D721Med (cell line): Measurements from ENCODE around the gene TRMT61A.

Experiments used
- DNase-seq: peaks from one replicate; pipeline ENCODE4 v3.0.0; 2011; ENCODE audit warnings: low spot score; ENCODE audit not compliant: insufficient read length
- FAIRE-seq: peaks from 2 replicates; lab custom pipeline; 2011; peaks lifted over from hg19 to GRCh38; lab: Jason Lieb, UNC
- TF ChIP-seq, protein P1 (sequence below): IDR thresholded peaks from 2 replicates; pipeline ENCODE4 v1.5.1; 2012; ENCODE audit warnings: mild to moderate bottlenecking, control low read depth; ENCODE audit not compliant: insufficient read depth; ENCODE audit errors: missing control alignments

TRMT61A gene

DNA sequence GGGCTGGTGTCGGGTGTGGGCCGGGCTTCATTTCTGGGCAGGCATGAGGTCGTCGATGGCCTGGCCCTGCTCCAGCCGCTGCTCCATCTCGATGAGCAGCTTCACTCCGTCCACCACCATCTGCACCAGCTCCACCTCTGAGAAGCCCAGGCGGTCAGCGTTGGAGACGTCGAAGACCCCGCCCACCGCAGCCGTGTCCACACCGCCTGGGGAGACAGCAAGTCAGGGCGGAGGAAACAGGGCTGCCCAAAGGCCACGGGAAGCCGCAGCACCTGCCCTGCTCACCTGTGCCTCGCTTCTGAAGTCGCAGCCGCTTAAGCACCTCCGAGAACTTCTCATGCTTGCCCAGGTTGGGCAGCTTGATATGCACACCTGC, 9.2 kb upstream of the TRMT61A start:
- FAIRE-seq: no peak
- TF ChIP-seq, protein P1, sequence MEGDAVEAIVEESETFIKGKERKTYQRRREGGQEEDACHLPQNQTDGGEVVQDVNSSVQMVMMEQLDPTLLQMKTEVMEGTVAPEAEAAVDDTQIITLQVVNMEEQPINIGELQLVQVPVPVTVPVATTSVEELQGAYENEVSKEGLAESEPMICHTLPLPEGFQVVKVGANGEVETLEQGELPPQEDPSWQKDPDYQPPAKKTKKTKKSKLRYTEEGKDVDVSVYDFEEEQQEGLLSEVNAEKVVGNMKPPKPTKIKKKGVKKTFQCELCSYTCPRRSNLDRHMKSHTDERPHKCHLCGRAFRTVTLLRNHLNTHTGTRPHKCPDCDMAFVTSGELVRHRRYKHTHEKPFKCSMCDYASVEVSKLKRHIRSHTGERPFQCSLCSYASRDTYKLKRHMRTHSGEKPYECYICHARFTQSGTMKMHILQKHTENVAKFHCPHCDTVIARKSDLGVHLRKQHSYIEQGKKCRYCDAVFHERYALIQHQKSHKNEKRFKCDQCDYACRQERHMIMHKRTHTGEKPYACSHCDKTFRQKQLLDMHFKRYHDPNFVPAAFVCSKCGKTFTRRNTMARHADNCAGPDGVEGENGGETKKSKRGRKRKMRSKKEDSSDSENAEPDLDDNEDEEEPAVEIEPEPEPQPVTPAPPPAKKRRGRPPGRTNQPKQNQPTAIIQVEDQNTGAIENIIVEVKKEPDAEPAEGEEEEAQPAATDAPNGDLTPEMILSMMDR: no peak
- DNase-seq: no peak

DNA sequence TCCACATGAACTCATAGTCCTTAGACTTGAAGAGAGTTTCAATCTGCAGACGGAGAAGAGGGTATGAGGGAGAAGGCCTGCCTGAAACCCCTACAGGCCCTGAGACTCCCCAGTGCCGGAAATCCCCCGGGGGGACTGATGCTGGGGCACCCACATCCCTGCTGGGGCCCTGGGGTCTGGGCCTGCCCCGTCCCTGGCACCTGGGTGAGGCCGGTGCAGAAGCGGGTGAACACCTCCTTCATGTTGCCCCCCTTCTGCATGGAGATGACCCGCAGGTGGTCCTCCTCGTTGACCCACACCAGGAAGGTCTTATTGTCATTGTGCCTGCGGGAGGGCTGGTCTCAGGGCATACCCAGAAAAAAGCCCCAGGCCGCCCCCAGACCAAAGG, 8.7 kb upstream of the TRMT61A start:
- TF ChIP-seq, protein P1: no peak
- DNase-seq: no peak
- no peak for FAIRE-seq

DNA sequence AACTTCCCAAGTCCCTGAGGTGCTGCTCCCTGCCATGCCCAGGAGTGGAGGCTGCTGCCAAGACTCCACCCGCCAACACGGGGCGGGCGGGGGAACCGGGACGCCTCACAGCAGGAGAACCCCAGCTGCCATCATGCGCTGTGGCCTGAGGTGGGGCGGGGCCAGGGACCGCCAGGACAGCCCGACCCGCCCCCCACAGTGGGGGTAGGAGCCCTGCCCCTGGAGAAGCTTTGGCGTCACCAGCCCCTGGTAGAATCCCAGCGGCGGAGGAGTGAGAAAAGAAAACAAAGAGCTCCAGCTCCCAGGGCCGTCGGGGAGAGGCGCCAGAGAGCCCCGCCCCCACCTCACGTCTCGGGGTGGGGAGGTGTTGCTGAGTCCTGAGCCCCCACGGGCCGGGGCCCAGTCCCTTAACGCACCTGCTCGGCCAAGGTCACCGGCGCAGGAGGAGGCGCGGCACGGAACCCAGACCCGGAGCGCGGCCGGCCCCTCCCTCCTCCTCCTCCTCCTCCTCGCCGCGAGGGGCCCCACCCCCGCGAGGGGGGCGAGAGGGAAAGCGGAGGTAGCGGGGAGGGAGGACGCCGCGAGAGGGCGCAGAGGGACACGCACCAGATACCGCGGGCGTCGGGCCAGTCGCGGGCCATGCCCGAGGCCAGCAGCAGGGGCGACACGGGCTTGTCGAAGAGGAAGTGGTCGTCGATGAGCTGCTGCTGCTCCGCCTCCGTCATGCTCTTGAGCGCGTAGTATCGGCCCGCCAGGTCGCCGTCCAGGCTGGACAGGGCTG, 8.1 kb upstream of the TRMT61A start:
- no peak for FAIRE-seq
- TF ChIP-seq, protein P1: peak; percentile 50
- peak; percentile 86 for DNase-seq

DNA sequence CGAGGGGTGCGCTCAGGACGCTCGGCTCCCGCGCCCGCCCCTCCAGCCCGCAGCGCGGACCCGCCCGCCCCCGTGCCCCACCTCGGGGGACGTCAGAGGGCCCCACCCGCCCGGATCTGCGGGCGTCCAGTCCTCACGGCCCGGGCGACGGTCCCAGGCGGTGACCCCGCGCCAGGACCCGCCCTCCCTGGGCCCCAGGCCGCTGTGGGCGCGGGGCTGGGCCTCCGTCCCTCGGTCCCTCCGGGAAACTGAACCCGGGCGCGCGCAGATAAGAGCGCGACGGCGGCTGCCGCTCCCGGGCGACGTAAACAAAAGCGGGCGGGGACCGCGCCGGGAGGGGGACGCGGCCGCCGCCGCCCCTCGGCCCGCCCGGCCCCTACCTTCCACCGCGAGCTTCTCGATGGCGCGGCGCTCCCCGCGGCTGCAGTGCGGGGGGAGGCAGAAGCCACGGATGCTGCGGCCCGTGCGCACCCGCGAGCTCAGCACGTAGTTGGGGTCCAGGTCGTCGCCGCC, 7.5 kb upstream of the TRMT61A start:
- FAIRE-seq (no peak), DNase-seq (no peak)
- TF ChIP-seq, protein P1: no peak

DNA sequence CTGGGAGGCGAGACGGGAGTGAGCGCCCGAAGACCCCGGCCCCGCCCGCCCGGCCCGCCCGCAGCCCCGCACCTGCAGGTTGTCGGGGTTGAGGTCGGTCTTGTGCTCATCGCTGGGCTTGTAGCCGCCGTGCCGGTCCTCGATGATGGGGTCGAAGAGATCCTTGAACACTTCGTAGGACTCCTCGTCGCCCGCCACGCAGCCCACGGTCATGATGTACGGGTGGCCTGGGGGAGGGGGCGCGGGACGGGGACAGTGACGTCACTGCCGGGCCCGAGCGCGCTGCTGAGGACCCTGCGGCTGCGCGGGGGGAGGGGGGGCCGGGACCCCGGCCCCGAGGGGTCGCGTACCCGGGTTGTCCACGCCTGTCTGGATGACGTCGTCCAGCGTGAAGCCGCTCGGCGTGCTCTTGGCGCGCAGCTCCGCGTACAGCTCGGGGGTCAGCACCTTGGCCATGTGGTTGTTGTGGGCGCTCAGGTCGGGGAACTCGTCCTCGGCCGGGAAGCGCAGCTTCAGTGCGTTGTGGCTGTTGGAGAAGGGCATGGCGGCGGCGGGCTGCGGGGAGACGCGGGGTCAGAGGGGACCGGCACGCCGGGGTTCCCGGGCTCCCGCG, 6.9 kb upstream of the TRMT61A start:
- DNase-seq: no peak
- TF ChIP-seq, protein P1: no peak
- no peak for FAIRE-seq

DNA sequence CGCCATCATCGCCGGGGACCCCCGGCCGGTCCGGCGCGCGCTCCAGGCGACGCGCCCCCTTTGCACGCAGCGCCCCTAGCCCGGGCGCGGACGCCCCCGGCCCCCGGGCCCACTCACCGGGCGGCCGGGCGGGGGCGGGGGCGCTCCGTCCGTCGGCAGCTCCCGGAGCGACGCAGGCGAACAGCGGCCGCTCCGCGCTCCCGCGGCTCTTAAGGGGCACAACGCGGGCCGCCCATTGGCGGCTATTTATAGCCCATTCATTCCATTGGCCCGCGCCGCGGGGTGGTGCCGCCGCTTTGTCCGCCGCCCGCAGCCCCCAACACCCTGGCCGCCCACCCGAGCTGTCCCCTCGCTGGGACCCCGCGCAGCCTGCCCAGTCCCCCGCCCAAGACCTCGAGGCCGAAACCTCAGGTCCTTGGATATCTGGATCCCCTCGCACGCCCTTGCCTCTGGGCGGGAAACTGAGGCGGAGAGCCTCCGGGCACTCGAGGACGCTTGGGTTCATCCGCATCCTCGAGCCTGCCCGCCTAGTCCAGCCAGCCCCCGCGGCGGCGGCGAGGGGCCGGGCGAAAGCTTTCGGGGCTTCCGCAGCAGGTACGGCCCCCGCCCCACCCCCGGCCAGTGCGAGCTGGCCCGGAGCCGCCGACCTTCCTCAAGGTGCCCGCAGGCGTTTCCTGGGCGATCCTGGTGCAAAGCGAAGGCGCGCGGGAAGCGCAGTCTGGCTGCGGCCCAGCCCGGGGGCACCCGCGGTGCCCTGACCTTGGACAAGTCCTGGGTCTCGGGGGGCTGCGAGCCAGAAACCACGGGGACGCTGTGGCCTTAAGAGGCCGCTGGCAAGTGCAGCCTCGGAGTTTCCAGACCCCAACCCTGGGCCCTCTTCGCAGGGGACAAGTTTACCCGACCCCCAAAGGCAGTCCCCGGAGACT, 6.1 kb upstream of the TRMT61A start, which contains the start of gene CKB:
TSS of gene CKB (minus strand) at position 182 of the 926 bp plus-strand sequence. CDS start 337 bp downstream, outside the sequence.
- FAIRE-seq (no peak), DNase-seq (peak; percentile 92)
- TF ChIP-seq, protein P1: no peak
